ENCODE results near the gene ORM2.

ORM2 gene

DNA sequence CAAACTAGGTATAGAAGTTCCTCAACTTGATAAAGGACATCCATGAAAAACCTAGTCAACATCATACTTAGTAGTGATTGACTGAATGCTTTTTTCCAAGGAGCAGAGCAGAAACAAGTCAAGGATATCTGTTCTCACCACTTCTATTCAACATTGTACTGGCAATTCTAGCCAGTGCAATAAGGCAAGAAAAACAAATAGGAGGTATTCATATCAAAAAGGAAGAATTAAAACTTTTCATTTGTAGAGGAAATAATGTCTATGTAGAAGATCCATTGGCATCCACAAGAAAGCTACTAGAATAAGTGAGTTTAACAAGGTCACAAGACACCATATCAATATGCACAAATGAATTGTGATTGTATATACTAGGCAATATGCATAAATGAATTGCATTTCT is 35.0 kb upstream of the ORM2 start:
- no peak for DNase-seq (ENCODE audit: low read depth)

DNA sequence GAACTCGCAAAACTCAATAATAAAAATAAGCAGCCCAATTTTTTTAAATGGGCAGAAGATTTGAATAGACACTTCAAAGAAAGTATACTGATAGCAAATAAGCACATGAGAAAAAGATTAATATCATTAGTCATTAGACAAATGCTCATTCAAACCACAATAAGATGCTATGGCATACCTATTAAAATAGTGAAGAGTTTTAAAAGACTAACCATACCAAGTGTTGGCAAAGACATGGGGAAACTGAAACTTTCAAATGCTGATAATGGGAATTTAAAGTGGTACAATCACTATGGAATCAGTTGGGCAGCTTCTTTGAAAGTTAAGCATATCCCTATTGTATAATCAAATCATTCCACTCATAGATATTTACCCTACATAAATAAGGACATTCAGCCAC is 33.3 kb upstream of the ORM2 start:
- no peak for DNase-seq (ENCODE audit: low read depth)

DNA sequence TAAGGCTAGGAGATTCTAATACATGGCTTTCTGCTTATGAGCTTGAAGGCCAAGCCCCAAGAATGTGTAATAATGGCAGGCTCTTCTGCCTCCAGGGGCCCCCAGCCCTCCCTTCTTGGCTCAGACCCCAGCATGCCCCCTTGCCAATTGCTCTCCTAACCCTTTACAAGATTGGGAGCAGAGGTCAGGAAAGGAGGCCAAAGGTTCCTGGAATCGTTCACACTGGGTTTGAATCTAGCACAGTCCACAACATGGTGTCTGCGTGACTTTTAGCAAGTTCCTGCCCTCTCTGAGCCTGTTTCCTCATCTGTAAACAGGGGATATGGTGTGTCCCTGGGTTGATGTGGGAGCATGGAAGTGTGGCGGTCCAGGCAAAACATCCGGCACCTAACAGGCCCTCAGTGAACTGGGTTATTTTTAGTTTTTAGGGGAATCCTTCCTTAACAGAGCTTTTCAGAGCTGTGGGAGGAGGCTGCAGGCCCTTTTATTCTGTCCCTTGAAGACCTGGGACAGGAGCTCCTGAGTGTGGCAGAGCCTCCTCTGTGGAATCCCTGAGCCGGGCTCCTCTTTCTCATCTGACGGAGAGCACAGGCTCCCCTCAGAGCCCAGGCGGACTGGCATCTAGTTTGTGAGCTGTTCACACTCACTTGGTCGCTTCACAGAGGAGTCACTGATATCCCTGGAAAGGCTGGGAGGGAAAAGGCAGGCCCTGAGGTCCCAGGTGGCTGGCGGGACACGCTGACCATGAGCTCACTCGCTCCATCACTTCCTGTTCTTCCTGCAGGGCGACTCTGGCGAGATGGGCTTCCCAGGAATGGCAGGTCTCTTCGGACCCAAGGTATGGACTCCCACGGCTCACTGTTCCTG is 30.1 kb upstream of the ORM2 start:
- no peak for DNase-seq (ENCODE audit: low read depth)

DNA sequence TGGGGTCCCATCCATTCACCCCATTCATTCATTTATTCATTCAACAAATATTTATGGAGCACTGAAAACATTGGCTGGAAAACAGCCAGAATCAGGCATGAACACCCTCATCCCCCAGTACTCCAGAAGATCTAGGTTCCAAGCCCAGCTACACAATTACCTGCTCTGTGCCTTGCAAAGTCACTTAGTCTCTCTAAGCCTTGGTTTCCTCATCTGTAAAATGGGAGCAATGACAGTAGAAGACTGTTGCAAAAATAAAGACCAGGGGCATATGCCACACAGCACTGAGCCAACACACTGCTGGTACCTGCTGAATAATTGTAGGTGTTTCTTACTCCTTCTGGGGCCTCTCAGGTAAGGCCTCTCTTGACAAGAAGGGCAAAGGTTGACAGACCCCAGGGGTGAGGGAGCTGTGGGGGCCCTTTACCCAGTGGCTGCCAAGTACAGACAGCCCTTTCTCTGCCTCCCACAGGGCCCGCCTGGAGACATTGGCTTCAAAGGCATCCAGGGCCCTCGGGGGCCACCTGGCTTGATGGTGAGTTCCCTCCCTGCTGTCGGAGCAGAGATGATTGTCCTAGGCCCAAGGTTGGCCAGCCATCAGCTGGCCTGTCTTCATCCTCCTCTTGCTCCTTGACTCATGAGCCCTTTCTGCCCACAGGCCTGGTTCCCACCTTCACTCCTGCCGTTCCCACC is 29.4 kb upstream of the ORM2 start:
- DNase-seq (ENCODE audit: low read depth) = no peak

DNA sequence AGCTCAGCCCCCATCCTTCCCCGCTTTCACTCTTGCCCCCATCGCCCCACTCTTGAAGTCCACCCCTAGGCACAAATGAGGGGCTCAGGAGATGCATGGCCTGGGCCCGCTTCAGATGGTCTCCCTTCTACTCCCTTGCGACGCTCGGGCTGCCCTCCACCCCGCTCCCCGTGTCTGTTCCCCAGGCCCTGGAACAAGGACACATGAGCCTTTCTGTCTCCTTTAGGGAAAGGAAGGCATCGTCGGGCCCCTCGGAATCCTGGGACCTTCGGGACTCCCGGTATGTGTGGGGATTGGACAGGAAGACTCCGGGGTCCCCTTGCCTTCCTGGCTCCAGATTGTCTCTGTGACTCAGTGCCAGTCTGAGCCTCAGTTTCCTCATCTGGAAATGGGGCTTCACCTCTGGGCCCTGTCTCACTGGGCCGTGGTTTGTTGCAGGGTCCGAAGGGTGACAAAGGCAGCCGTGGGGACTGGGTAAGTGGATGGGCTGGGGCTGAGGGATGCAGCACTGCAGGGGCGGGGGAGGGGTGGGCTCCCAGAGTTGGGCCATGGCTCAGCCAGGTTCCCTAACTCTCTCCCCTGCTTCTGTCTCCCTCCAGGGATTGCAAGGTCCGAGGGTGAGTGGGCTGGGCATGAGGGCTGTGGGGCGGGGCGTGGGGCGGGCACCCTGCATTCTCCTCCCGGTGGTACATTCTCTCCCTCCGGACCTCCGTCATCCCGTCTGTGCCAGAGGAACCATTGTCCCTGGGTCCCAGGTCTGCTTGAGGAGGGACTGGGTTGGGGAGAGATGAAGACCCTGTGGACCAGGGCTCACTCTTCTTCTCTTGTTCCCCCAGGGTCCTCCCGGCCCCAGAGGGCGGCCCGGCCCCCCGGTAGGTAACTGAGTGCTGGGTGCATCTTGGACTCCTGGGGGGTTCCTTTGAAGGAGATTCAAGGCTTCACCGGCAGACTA is 28.5 kb upstream of the ORM2 start:
- DNase-seq (ENCODE audit: low read depth) = no peak

DNA sequence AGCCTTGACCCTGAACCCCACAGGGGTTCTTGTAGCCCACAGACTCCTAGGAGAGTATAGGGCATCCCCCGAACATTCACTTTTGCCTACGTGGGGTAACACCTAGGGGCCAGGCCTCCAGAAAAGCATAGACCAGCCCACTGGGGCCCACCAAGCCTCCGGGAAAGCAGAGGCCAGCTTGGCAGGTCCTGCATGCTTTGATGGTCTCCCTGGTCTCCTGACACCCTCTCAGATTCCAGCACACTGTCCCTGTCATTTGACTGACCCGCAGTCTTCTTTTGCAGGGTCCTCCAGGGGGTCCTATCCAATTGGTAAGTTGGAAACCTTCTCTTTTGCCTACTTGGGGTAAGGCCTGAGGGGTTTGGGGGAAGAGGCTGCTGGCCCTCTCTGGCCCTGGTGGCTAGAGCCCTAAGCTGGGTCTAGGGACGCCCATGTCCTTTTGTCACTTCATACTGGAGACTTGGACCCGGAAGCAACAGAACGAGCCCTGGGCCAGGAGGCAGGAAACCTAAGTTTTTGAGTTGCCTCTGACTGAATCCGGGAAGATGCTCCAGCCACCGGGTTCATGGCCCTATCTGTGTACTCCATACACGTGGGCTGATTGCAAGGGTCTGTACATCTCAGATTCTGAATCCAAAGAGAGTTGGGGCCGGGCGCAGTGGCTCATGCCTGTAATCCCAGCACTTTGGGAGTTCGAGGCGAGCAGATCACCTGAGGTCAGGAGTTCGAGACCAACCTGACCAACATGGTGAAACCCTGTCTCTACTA is 27.7 kb upstream of the ORM2 start:
- DNase-seq (ENCODE audit: low read depth) = no peak

DNA sequence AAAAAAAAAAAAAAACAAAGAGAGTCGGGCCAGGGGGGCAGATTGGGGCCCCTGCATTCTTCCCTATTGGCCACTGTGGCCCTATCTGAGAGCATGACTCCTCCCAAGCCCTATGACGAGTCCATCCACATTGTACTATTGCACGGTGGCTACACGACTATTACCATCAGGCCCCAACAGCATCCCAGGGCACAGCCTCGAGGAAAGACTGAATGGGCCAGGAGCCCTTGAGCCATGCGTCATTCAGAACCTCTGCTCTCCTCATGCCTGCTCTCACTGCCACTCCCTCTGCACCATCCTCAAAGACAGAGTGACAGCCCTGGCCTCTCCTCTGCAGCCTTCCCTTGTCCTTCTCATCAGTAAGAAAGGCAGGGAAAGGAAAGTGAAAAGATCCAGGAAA is 26.9 kb upstream of the ORM2 start:
- DNase-seq (ENCODE audit: low read depth) = no peak

DNA sequence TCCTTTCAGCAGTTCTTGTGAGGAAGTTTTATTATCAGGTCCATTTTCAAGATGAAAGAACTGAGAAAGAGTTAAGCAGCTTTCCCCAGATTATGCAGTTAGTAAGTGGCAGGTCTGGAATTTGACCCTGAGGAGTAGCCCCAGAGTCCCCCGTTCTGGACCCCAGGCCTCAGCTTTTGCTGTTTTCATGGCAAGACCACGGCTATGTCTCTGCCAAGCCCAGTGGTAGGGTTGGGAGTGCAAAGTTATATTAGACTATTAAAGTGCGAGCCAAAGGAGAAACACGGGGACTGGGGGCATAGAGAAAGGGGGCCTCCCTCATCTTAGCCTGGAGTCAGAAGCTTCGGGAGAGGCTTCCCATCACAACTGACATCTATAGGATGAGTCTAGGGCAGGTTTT is 26.1 kb upstream of the ORM2 start:
- no peak for DNase-seq (ENCODE audit: low read depth)

DNA sequence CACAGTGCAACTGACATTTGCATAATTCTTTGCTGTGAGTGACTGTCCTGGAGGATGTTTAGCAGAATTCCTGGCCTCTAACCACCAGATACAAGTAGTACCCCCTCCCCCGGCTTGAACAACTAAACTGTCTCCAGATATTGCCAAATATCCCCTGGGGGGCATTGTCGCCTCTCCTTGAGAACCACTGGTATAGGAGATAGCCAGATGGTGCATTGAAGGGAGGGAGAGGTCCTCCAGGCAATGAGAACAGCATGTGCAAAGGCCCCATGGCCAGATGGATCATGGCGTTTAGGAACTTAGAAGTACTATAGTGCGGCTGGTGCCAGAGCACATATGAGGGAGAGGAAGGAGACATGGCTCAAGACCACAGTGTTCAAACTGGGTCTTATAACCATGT is 25.7 kb upstream of the ORM2 start:
- DNase-seq (ENCODE audit: low read depth) = no peak

DNA sequence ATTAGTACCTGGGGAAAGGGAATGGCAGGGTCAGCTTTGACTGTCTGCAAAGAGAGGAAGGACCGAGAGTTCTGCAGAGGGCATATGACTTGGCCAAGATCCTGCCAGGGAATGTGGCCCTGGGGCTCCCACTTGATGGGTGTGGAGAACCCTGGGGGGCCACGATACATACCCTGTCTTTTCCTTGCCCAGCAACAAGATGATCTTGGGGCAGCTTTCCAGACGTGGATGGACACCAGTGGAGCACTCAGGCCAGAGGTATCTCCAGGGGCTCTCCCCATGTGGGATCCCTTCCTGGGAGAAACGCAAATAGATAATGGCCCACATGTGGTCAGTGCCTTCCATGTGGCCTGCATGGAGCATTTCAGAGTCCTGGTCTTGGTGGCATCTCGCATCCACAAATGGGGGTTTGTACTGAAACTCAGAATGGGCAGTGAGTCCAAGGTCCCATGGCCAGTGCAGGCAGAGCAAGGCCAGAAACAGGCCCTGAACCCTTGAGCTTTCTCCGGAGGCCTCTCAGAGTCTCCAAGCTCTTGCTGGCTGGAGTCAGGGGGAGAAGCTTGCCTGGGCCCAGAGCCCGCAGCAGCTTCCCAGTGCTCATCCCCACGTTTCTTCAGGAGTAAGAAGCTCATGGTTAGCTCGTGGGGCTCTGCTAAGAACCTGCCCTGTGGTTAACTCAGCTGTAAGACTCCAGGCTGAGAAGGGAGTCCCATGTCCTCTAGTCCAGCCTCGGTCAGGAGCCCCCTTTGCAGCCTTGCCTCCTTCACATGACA is 25.1 kb upstream of the ORM2 start:
- DNase-seq (ENCODE audit: low read depth) = no peak

DNA sequence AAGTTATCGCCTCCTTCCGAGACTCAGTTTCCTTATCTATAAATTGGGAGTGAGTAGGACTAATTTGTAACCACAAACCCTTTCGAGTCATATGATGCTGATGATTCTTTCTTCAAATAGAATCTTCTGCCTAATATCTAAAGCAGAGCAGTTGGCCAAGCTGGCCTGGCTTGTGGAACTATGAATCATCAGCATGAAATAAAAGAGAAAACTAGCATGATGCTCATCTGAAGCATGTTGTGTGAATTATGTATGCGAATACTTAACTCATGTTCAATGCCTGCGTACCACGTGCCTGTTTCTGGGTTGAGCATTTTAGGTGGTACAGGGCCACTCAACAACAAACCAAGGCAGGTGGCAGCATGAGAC is 21.8 kb upstream of the ORM2 start:
- no peak for DNase-seq (ENCODE audit: low read depth)

DNA sequence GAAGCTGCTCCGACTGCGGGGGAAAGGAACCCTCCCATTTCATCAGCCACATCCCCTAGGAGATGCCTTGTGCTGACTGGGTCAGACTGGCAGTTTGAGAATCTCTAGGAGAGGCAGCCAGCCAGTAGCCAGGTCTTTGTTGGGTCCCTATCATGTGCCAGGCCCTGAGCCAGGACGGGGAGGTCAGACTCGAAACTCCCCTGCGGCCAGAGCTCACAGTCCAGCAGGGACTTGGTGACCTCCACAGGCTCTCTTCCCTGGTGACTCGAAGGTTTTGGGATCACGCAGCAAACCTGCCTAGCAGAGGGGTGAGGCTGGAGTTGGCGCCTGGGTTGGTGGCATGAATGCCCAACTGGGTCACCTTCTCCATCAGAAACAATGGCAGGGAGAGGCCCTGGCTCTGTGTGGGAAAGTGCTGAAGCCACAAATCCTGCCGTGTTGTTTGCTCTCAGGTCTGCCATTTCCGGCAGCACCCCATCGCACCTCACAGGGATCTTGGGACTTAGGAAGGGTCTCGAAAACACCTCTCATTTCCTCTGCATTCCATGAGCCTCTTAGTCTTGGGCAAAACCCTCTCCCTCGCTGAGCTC is 21.2 kb upstream of the ORM2 start:
- DNase-seq (ENCODE audit: low read depth) = no peak

DNA sequence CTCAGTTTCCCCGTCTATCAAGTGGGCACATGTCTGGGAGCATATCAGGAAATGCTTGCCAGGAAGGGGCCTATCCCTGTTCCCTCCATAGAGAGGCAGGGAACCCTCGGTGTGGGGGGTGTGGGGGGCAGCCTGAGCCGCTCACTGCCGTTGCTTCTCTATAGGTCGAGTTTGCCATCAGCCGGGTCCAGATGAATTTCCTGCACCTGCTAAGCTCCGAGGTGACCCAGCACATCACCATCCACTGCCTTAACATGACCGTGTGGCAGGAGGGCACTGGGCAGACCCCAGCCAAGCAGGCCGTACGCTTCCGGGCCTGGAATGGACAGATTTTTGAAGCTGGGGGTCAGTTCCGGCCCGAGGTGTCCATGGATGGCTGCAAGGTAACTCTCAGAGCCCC is 20.6 kb upstream of the ORM2 start:
- no peak for DNase-seq (ENCODE audit: low read depth)

DNA sequence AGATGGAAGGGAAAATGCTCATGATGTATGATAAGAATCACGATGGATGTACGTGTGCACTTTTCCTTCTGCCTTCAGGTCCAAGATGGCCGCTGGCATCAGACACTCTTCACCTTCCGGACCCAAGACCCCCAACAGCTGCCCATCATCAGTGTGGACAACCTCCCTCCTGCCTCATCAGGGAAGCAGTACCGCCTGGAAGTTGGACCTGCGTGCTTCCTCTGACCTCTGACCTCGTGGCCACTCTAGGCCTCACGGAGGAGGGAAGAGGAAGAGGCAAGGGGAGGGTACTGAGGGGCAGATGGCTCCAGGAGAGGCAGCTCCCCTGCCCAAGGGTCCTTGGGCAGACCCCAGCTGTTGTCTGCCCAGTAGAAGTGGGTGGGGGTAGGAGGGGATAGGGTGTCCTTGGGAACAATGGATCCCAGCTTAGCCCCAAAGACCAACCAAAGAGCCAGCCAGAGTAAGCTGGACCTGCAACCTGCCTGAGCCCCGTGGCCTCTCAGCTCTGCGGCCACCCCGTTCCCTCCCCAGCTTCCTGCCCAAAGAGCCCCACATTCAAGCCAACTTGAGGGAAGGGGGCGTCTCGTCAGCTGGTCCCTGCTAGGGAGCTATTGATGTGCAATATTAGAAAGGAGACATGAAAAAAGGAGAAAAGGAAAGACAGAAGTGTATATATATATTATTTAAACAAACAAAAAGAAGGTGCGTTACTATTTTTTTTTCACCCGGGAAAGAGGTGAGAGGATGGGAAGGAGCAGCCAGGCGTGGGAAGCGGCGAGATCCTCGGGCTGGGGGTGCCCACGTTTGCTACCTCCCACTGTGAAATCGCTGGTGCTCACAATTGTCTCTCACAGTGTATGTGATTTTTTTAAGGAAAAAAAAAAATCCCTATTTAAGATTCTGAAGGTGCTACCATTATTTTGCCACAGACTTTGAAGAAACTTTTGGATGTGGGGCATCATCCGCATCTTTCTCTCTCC is 18.9 kb upstream of the ORM2 start:
- DNase-seq (ENCODE audit: low read depth) = no peak

DNA sequence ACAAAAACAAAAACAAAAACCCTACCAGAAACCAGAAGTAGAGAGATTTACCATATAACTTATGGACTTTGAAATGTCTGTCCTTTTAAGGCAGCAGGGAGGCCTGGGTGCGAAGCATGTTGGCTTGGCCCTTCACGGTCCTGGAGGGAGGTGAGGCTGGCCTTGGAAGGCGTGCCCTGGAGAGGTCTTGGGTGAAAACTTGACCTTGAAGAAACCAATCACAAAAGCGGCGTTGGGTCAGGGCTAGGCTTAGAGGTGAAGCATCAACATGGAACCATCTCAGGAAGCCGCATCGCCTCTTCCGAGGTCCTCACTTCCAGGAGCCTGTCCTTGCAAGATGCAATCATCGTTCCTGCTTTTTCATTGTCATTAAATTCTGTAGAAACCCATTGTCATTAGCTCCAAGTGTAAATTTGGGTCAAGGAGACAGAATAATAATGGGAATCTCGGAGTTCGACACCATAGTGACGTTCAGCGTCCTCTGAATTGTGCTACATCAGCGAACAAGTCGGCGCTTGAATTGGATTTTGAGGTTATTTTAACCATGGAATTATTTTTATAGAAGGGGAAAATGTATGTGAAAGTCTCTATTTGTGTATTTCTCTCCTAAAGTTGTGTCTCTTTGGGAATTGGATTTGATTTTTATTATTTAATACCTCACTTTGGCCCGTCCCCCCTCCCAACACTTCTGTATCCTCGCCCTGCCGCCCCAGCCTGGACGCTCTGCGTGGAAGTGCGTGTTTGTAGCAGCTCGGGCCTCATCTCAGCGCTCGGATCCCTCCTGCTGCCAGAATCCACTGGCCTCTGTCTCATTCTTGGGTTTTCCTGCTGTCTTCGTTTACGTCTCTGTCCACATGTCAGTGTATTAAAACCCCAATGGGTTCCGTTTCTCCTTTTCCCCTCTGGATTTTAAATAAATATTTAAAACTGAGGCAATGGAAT is 17.8 kb upstream of the ORM2 start:
- DNase-seq (ENCODE audit: low read depth) = no peak

DNA sequence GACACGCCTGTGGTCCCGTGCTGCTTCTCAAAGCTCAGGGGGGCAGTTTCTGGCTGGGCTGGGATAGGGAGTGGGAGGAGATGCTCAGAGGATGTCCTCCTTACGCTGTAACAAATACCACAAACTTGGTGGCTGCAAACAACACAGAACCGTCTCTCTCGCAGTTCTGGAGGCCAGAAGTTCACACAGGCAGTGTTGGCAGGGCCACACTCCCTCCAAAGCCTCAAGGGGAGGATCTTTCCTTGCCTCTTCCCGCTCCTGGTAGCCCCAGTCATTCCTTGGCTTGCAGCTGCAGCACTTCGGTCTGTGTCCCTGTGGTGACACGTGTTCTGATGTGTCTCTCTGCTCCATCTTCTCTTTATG is 17.2 kb upstream of the ORM2 start:
- no peak for DNase-seq (ENCODE audit: low read depth)

DNA sequence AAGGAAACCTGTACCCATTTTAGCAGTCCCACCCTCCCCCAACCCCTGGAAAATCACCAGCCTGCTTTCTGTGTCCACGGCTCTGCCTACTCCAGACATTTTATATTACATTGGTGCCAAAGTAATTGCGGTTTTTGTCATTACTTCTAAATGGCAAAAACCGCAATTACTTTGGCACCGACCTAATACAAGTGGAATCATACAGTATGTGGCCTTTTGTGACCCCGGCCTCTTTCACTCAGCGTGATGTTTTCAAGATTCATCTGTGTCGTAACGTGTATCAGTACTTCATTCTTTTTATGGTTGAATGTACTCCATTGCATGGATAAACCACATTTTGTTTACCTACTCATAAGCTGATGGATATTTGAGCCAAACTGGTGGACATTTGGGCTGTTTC is 16.5 kb upstream of the ORM2 start:
- no peak for DNase-seq (ENCODE audit: low read depth)

DNA sequence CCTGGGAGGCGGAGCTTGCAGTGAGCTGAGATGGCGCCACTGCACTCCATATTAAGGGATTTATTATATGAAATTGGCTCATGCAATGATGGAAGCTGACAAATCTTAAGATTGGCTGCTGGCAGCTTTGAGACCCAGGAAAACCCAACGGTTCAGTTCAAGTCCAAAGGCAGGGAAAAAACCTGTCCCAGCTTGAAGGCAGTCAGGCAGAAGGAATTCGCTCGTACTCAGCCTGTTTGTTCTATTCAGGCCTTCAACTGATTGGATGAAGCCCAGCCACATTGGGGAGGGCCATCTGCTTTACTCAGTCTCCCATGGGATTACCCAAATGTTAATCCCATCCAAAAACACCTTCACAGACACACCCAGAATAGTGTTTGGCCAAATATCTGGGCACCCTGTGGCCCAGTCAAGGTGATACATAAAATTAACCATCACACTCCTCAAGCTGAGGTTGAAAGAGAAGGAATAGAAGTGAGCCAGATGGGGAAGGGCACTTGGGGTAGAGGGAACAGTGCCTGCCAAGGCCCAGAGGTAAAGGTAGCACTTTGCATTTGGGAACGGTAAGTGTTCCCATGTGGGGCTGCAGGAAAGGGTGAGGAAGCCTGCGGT is 15.3 kb upstream of the ORM2 start:
- no peak for DNase-seq (ENCODE audit: low read depth)
